Pancreas (tissue), 10 donors: Measurements from ENCODE around the gene CCDC74A. TPM values are rescaled to one million over a fixed set of nuclear protein-coding genes. Genes with fewer than 3 reads are reported as not detected.
"Not testable (repeated sequence)": the region's sequence is repeated elsewhere in the genome, so short reads cannot be mapped to it uniquely, and the experiment has no call there.

ENCODE experiments used
- ATAC-seq, 4 donors: fragments of 200-7000 bp; cut with Tn5 transposase; one replicate each; pipeline versions ENCODE4 v1.8.0 to v1.9.1; 2020; ENCODE audit warnings: mild to moderate bottlenecking in 4 of 4, moderate library complexity in 4 of 4
- DNase-seq, 6 donors: peaks; one replicate each; pipeline ENCODE4 v3.0.0-alpha.2; 2020
- FAIRE-seq: peaks from 2 replicates; lab custom pipeline; 2012; peaks lifted over from hg19 to GRCh38; lab: Jason Lieb, UNC
- H3K27ac ChIP-seq, 4 donors: fragments of 200-600 bp; sonication (generic); 1 replicate in 3 of 4; 2 replicates in 1 of 4; pipeline versions ENCODE4 v1.5.0 to v1.8.0; 2020
- H3K27me3 ChIP-seq, 4 donors: fragments of 200-600 bp; one replicate each; pipeline ENCODE4 v1.8.0; 2021
- H3K36me3 ChIP-seq, 3 donors: fragments of 200-600 bp; sonication (generic) in 1 of 3; one replicate each; pipeline versions ENCODE4 v1.5.0 to v1.8.0; 2020 to 2021
- H3K4me1 ChIP-seq, 3 donors: fragments of 200-600 bp; one replicate each; pipeline ENCODE4 v1.8.0; 2021
- H3K4me3 ChIP-seq, 4 donors: fragments of 200-600 bp; sonication (generic) in 2 of 4; one replicate each; pipeline versions ENCODE4 v1.5.0 to v1.8.0; 2020 to 2021
- H3K9me3 ChIP-seq, 4 donors: fragments of 200-600 bp; one replicate each; pipeline ENCODE4 v1.8.0; 2021
- WGBS, 2 donors: extraction: QIAGEN DNeasy Blood & Tissue Kit; methylation state at CpG; one replicate each; pipeline ENCODE4 v1.1.7; 2013; 5-methylcytosine and 5-hydroxymethylcytosine counted together
- intact Hi-C, 3 donors: fragments of 100-400 bp; cut with DNase I; formaldehyde crosslinking; loops; one replicate each; pipeline versions ENCODE4 v1.11.1 to v1.14.2; 2022
- polyA plus RNA-seq, 2 donors: library from polyadenylated mRNA; stranded (reverse); fragments of 200-250 nt; gene quantifications; one replicate each; pipeline ENCODE4 v1.2.3, GENCODE V29; 2013
- total RNA-seq, 6 donors: library from RNA; stranded (reverse); fragmentation: NEBNext Ultra II Directional in 4 of 6; extraction: Animal tissue kit (Norgen Biotek cat#: 25700) in 4 of 6; gene quantifications; one replicate each; pipeline versions ENCODE4 v1.2.1 to v1.2.4, GENCODE V29; 2021 to 2023
- TF ChIP-seq, protein P1 (sequence below), 4 donors: fragments of 200-600 bp; sonication (generic) in 3 of 4; IDR thresholded peaks; one replicate each; pipeline versions ENCODE4 v1.5.0 to v1.8.0; 2021; ENCODE audit warnings: antibody characterized with exemption in 4 of 4
- donor health status: healthy with polysubstance abuse.
- donor health status: DM: no; HTN: no; CAD: no; lungs with moderate emphysema.
- donor health status: DM: no; HTN: no; CAD: no.
- donor health status: control.
- donor health status: control.
- donor health status: Bipolar disorder and iron deficiency.
- donor health status: DM: yes; HTN: yes; CAD: no.
- donor health status: DM: no; HTN: no; CAD: no.
- donor health status: DM: no; HTN: no; CAD: no.
- donor health status: DM: yes; HTN: yes; CAD: no.

Gene CCDC74A
- total and polyA plus RNA-seq, 8 donors: 0.35 to 10.6 (median 1.5) TPM

DNA sequence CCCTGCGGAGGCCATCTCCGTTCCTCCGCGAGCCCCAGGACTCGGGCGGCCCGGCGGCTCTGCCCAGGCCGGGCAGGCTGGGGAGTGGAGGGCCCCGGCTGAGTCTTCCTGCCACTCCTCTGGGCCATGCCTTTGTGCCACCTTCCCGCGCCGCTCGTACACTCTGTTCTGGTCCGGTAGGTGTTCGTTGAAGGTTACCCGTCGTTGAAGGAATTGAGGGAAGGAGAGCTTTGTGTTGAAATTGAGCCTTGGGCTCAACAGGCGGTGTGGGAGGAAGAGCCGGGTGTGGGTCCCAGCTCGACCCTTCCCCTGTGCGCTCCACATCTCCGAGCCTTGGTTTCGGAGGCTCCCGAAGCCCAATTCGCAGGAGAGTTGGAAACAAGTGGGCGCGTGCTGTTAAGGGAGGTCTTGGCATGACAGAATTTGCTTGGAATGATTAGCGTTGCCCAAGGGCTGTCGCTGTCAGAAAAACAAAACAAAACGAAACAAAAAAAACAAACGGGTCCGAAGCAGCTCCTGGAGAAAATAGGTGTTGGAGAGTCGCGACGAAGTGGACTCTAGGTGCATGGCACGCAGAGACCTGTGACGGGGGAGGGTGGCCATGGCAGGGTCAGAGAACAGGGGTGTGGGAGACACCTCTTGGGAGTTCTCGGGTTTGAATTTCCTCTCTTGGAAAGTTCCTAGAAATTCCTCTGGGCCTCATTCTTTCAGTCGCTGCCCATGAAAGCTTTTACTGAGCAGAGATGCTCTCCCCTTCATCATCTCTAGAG is 34.3 kb upstream of the CCDC74A start:
- H3K36me3 ChIP-seq: no peaks in the 10 kb centered on the region
- intact Hi-C loops: no loop called here
- peaks cover 0 to 11% (median 2%) of the 10 kb centered on the region in 3 donors for H3K4me1 ChIP-seq
- H3K27me3 ChIP-seq: no peaks in the 10 kb centered on the region
- no peak for DNase-seq
- 0 to 1% methylated on average over 39 to 40 of the region's 40 CpGs for WGBS, 2 donors
- FAIRE-seq: no peak
- peak overlapping the region; percentile 64 to 89 (median 81) for H3K4me3 ChIP-seq
- peak in 3 of 4 donors; percentile 23 to 40 (median 33) for ATAC-seq
- TF ChIP-seq, protein P1, sequence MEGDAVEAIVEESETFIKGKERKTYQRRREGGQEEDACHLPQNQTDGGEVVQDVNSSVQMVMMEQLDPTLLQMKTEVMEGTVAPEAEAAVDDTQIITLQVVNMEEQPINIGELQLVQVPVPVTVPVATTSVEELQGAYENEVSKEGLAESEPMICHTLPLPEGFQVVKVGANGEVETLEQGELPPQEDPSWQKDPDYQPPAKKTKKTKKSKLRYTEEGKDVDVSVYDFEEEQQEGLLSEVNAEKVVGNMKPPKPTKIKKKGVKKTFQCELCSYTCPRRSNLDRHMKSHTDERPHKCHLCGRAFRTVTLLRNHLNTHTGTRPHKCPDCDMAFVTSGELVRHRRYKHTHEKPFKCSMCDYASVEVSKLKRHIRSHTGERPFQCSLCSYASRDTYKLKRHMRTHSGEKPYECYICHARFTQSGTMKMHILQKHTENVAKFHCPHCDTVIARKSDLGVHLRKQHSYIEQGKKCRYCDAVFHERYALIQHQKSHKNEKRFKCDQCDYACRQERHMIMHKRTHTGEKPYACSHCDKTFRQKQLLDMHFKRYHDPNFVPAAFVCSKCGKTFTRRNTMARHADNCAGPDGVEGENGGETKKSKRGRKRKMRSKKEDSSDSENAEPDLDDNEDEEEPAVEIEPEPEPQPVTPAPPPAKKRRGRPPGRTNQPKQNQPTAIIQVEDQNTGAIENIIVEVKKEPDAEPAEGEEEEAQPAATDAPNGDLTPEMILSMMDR (IDR thresholded peaks at IDR 0.05): no peak
- no peaks in the 10 kb centered on the region for H3K9me3 ChIP-seq
- peak overlapping the region; percentile 86 to 92 (median 88) for H3K27ac ChIP-seq

DNA sequence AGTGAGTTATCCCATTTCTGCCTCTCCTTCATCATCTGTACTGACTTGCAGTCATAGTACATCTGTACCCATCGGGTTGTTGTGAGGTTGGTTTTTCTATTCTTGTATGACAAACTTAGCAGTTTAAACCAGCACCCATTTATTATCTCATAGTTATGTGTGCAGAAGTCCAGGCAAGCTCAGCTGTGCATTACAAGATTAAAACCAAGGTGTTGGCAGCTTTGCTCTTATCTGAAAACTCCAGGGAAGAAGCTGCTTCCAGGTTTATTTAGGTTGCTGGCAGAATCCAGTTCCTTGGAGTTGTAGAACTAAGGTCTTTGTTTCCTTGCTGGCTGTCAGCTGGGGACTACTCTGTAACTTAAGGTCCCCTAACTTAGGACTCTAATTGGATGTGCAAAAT is 32.2 kb upstream of the CCDC74A start:
- H3K4me3 ChIP-seq, intact Hi-C loops, DNase-seq, H3K36me3 ChIP-seq, H3K9me3 ChIP-seq, FAIRE-seq, ATAC-seq, H3K27ac ChIP-seq, H3K27me3 ChIP-seq: not testable (repeated sequence)
- H3K4me1 ChIP-seq: peaks cover 0 to 11% (median under 1%) of the 10 kb centered on the region in 3 donors
- 75 to 88% methylated on average over 1 of the region's 1 CpG for WGBS, 2 donors

DNA sequence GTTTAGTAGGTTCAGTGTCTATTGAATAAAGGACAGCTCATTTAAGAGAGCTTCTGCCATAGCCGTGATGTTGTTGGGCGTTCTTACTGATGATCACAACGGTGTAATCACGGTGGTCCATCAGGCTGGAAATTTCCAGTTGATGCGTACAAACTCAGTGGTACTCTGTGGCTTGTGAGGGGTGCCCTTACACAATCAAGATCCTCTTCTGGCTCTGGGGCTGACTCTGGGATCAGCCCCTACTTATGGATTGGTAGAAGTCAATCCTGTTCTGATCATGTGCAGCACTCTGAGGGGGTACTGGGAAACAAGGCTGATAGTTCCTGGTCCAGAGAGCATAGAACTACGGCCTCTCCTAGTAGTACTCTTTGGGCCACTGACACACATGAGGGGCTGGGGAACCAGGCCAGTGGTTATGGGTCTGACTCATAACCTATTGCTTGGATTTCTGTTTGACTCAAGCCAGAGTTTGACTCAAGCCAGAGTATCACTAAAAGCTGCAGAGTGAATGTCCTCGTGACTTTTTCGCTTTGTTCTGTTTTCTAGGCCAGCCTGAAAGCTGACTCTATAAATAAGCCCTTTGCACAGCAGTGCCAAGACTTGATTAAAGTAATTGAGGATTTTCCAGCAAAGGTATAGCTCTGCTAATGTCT is 29.2 kb upstream of the CCDC74A start:
- peak in 1 of 4 donors; percentile 46 for ATAC-seq
- H3K4me3 ChIP-seq, DNase-seq, H3K4me1 ChIP-seq, H3K9me3 ChIP-seq, H3K27me3 ChIP-seq, H3K27ac ChIP-seq, intact Hi-C loops, FAIRE-seq: not testable (repeated sequence)
- peaks cover 0 to 16% (median 0%) of the 10 kb centered on the region in 3 donors for H3K36me3 ChIP-seq
- WGBS, 2 donors: 67 to 71% methylated on average over 8 of the region's 8 CpGs

DNA sequence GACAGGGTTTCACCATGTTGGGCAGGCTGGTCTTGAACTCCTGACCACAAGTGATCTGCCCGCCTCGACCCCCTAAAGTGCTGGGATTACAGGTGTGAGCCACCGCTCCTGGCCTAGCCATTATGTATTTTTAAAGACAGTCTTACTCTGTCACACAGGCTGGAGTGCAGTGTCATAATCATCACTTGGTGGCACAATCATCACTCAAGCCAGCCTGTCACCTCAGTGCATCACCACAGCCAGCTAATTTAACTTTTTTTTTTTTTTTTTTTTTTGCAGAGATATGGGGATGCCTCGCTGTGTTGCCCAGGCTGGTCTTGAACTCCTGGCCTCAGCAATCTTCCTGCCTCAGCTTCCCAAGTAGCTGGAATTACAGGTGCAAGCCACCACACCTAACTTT is 24.1 kb upstream of the CCDC74A start:
- H3K36me3 ChIP-seq: peaks cover 0 to 47% (median 11%) of the 10 kb centered on the region in 3 donors
- intact Hi-C loops, FAIRE-seq, H3K27me3 ChIP-seq, H3K4me3 ChIP-seq, ATAC-seq, H3K9me3 ChIP-seq, H3K4me1 ChIP-seq, H3K27ac ChIP-seq, DNase-seq: not testable (repeated sequence)
- WGBS, 2 donors: 95 to 97% methylated on average over 4 of the region's 4 CpGs

DNA sequence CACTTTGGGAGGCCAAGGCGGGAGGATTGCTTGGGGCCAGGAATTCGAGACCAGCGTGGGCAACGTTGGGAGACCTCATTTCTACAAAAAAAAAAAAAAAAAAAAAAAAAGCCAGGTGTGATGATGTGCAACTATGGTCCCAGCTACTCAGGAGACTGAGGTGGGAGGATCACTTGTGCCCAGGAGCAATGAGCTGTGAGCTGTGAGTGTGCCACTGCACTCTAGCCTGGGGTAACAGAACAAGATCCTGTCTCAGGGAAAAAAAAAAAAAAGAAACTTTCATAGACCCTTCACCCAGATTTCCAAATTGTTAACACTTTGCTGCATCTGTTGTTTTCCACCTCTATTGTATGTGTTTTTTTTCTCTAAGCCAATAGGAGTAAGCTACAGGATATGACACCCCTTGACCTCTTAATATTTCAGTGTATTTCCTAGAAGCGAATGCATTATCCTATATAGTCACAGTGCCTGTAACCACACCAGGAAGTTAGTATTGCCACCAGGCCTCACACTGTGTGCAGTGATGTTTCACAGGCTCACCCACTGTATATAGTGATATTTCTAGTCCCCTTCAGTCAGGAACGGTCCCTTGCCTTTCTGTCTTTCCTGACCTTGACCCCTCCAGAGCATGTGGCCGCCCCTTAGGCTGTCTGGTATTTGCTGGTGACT is 23.5 kb upstream of the CCDC74A start:
- H3K4me3 ChIP-seq, intact Hi-C loops, ATAC-seq, H3K9me3 ChIP-seq, H3K27me3 ChIP-seq, H3K27ac ChIP-seq, DNase-seq, FAIRE-seq, H3K4me1 ChIP-seq: not testable (repeated sequence)
- WGBS, 2 donors: 88% methylated on average over 7 of the region's 7 CpGs
- peaks cover 0 to 52% (median 14%) of the 10 kb centered on the region in 3 donors for H3K36me3 ChIP-seq

DNA sequence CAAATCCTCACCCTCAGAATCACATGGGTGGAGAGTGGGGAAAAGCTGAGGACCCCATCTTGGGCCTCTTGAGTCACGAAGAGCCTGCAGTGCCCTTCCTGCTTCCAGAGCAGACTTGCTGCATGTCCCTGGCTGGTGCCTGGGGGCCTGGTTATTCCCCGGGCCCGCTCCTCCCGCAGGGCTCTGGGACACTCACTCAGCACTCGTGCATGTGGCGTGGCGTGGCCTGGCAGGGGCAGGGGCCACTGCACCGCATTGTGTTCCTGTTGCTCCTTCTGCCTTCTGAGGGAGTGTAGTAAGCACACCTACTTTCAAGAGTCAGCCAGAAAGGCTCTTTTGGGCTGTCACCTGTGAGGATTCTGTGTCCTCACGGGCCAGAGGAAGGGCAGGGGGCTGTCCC is 18.1 kb upstream of the CCDC74A start:
- TF ChIP-seq, protein P1 (IDR thresholded peaks at IDR 0.05): no peak
- H3K27me3 ChIP-seq: no peaks in the 10 kb centered on the region
- intact Hi-C loops: no loop called here
- H3K36me3 ChIP-seq: peaks cover 0 to 38% (median 14%) of the 10 kb centered on the region in 3 donors
- H3K9me3 ChIP-seq: no peaks in the 10 kb centered on the region
- H3K4me3 ChIP-seq: no peak overlapping the region
- H3K4me1 ChIP-seq: no peaks in the 10 kb centered on the region
- 83 to 86% methylated on average over 9 of the region's 9 CpGs for WGBS, 2 donors
- FAIRE-seq (no peak), ATAC-seq (no peak), DNase-seq (no peak)
- H3K27ac ChIP-seq: no peak overlapping the region

DNA sequence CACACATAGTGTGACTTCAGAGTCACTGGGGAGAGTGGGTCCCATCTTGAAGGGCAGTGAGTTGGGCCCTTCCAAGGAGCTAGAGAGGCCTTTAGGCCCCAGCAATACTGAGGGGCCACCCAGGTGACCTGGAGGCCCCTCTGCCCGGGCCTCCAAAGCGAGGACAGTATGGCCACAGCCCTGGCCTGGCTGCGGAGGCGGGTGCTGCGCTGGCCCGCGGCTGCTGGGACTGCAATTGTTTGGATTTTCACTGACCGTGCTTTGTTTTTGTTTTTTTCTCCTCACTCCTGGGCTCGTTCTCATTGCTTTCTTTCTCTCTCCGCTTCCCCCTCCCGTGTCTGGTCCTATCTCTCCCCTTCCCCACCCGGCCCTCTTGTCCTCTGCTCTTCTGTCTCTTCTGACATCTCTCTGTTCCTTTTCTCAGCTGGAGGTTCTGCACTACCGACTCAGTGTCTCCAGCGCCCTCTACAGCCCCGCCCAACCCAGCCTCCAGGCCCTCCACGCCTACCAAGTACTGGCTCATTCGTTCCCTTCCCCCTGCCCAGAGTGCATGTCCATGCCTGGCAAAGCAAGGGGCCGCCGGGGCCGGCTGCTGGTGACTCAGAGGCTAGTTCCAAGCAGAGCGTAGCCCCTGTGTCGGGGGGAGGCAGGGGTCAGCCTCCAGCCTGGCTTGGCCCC is 16.3 kb upstream of the CCDC74A start:
- FAIRE-seq, intact Hi-C loops, H3K27me3 ChIP-seq, H3K9me3 ChIP-seq, ATAC-seq, H3K4me1 ChIP-seq, H3K4me3 ChIP-seq, H3K27ac ChIP-seq: not testable (repeated sequence)
- WGBS, 2 donors: 89 to 91% methylated on average over 22 of the region's 22 CpGs
- H3K36me3 ChIP-seq: peaks cover 0 to 30% (median 12%) of the 10 kb centered on the region in 3 donors
- peak in 1 of 6 donors; percentile 58 for DNase-seq

DNA sequence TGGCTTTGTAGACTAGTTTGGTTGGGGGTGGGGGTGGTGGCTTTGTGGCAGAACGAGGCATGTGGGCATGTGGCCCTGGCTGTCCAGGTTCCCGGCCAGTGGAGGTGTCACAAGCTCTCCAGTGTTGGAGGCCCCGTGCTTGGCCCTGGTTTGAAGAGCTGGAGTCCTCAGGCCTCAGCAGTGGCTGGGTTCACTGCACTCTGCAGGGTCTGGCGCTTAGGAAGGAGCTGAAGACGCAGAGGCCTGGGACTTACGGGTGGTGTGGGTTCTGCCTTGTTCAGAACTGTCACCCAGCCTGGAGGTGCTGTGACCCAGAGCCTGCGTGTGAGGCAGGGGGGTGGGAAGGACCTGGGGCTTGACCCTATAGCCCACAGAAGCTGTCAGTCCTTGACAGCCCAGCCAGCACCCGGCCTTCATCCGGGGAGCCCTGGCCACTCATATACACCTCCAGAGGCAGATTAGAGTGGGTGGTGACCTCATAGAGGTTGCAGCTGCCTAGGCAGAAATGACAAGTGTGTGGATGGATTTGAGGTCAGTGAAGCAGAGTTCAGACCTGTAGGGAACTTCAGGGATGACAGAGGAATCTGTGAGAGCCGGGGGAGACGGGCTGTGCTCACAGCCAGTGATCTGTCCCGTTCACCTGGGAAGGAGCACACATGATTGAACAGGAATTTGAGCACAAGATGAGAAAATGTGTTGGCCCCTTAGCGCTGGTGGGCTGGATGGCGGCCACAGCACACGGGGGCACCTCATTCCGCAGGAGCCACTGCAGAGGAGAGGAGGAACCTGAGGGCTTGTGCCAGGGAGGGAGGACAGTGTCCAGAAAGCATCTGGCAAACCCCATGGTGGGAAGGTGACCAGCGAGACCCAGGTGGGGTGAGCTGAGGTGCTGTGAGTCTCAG is 15.5 kb upstream of the CCDC74A start:
- H3K27ac ChIP-seq, intact Hi-C loops, ATAC-seq, FAIRE-seq, H3K27me3 ChIP-seq, H3K9me3 ChIP-seq, H3K4me1 ChIP-seq, H3K4me3 ChIP-seq: not testable (repeated sequence)
- peak in 1 of 6 donors; percentile 58 for DNase-seq
- peaks cover 0 to 23% (median 8%) of the 10 kb centered on the region in 3 donors for H3K36me3 ChIP-seq
- WGBS, 2 donors: 78 to 79% methylated on average over 14 to 15 of the region's 17 CpGs
